HepG2 (cell line): ENCODE results near the gene COL27A1. TPM values are rescaled to one million over a fixed set of nuclear protein-coding genes. Genes with fewer than 3 reads are reported as not detected.

Source experiments
- ARID4A ChIP-seq: sonication (generic); formaldehyde crosslinking; IDR thresholded peaks from 2 replicates; pipeline ENCODE4 v1.5.0; 2020; ENCODE audit warnings: mild to moderate bottlenecking, missing genetic modification reagents, borderline replicate concordance
- FOXO1 ChIP-seq: sonication (generic); formaldehyde crosslinking; IDR thresholded peaks from 2 replicates; pipeline ENCODE4 v1.4.0; 2020; ENCODE audit warnings: missing genetic modification reagents
- GATAD2A ChIP-seq: IDR thresholded peaks from 2 replicates; pipeline ENCODE4 v1.6.1; 2016
- JUND ChIP-seq: sonication (generic); formaldehyde crosslinking; IDR thresholded peaks from 2 replicates; pipeline ENCODE4 v1.8.0; 2022; ENCODE audit warnings: mild to moderate bottlenecking, missing genetic modification reagents
- KLF13 ChIP-seq: sonication (generic); formaldehyde crosslinking; IDR thresholded peaks from 2 replicates; pipeline ENCODE4 v1.4.0; 2020; ENCODE audit warnings: mild to moderate bottlenecking, missing genetic modification reagents
- MEIS2 ChIP-seq: sonication (generic); formaldehyde crosslinking; IDR thresholded peaks from 2 replicates; pipeline ENCODE4 v1.9.0; 2021; ENCODE audit warnings: mild to moderate bottlenecking, missing genetic modification reagents
- TFAP4 ChIP-seq: sonication (generic); IDR thresholded peaks from 2 replicates; pipeline ENCODE4 v1.6.1; 2016; ENCODE audit warnings: low read depth, borderline replicate concordance
- TOPORS ChIP-seq: sonication (generic); formaldehyde crosslinking; IDR thresholded peaks from 2 replicates; pipeline ENCODE4 v1.8.0; 2023; ENCODE audit warnings: mild to moderate bottlenecking, missing genetic modification reagents
- TRAFD1 ChIP-seq: sonication (generic); formaldehyde crosslinking; IDR thresholded peaks from 2 replicates; pipeline ENCODE4 v1.5.1; 2020; ENCODE audit warnings: missing genetic modification reagents, mild to moderate bottlenecking, borderline replicate concordance
- TSC22D2 ChIP-seq: sonication (generic); formaldehyde crosslinking; IDR thresholded peaks from 2 replicates; pipeline ENCODE4 v1.5.1; 2020; ENCODE audit warnings: missing genetic modification reagents, mild to moderate bottlenecking, borderline replicate concordance
- ZNF205 ChIP-seq: IDR thresholded peaks from 2 replicates; pipeline ENCODE4 v1.6.1; 2018; ENCODE audit warnings: missing biosample characterization, missing genetic modification reagents
- ZNF562 ChIP-seq: sonication (generic); formaldehyde crosslinking; IDR thresholded peaks from 2 replicates; pipeline ENCODE4 v1.8.0; 2022; ENCODE audit warnings: missing genetic modification reagents, borderline replicate concordance
- ZNF607 ChIP-seq: sonication (generic); formaldehyde crosslinking; IDR thresholded peaks from 2 replicates; pipeline ENCODE4 v1.5.1; 2020; ENCODE audit warnings: missing genetic modification reagents, mild to moderate bottlenecking, borderline replicate concordance
- ZNF775 ChIP-seq: sonication (generic); formaldehyde crosslinking; IDR thresholded peaks from 2 replicates; pipeline ENCODE4 v1.4.0; 2020; ENCODE audit warnings: missing genetic modification reagents, mild to moderate bottlenecking, moderate library complexity, borderline replicate concordance
- polyA plus RNA-seq, 8 experiments: library from polyadenylated mRNA; depleted of rRNA in 3 of 8; stranded (reverse) in 7 of 8; unstranded in 1 of 8; fragments of >200 nt; fragmentation: Illumina TruSeq in 4 of 8; extraction: Trizol in 4 of 8; gene quantifications; 2 replicates each; pipeline versions ENCODE4 v1.2.1 to v1.2.3, GENCODE V29; 2011 to 2016; ENCODE audit warnings: low read depth in 4 of 8, missing spikeins in 1 of 8, mixed read lengths in 1 of 8; ENCODE audit not compliant: insufficient read depth in 1 of 8
- total RNA-seq, 5 experiments: library from RNA; depleted of rRNA; stranded (reverse); fragments of >200 nt; fragmentation: Illumina TruSeq; extraction: Trizol; gene quantifications; 2 replicates each; pipeline ENCODE4 v1.2.3, GENCODE V29; 2016; ENCODE audit warnings: low read depth in 1 of 5
- TF ChIP-seq, protein P1 (sequence below): IDR thresholded peaks from 2 replicates; pipeline ENCODE4 v1.6.1; 2016; ENCODE audit warnings: missing biosample characterization, missing genetic modification reagents, low read depth
- TF ChIP-seq, protein P2 (sequence below): sonication (generic); formaldehyde crosslinking; IDR thresholded peaks from 2 replicates; pipeline ENCODE4 v1.4.0; 2020; ENCODE audit warnings: missing genetic modification reagents
- TF ChIP-seq, protein P3 (sequence below): sonication (generic); formaldehyde crosslinking; IDR thresholded peaks from 2 replicates; pipeline ENCODE4 v1.8.0; 2022; ENCODE audit warnings: missing genetic modification reagents, low read depth, mild to moderate bottlenecking, borderline replicate concordance
- TF ChIP-seq, protein P4 (sequence below): sonication (generic); formaldehyde crosslinking; IDR thresholded peaks from 2 replicates; pipeline ENCODE4 v1.9.0; 2021; ENCODE audit warnings: missing genetic modification reagents, borderline replicate concordance

Gene COL27A1
- total and polyA plus RNA-seq, 2 of the 13 experiments (the other 11 are each of a cell fraction or from before 2014, with no cell fraction given), result 71.3 to 89.1 TPM

DNA sequence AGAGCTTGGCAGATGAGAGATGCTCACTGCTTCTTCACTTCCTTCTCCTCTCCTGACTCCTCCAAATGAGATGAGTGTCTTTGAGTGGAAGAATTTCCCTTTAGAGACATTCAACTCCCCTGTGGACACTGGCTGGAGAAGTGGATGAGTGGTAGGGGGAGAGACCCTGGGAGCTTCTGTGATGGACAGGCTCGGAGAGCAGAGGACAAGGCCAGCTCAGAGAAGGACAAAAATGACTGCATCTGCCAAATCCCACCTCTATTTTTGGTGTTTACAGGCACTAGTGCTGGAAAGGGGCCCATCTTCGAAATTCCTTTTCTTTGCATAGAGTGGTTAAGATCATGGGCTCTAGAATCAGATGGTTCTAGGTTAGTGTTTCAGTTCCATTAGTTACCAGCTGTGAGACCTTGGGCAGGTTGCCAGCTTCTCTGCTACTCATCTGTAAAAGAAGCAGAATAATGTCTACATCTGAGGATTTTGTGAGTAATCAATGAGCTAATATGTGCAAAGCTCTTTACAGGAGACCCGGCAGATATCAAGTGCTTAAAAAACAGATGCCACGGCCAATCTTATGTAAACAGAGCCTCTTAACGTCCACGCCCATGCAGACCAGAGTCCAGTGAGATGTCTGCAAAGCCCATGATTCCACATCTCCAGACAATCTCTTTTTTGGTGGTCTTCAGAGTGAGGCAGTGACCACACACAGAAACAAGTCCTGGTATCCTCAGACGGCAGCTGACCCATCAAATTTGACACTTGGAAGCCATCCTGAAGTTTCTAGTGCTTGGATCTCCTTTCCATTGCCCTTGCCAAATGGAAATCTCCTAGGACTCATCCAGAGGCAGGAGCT is 13.6 kb upstream of the COL27A1 start (continued):
- TF ChIP-seq TRAFD1 (no peak), JUND (no peak), ZNF607 (CRISPR knock-in tag) (no peak), FOXO1 (CRISPR knock-in tag) (no peak), ZNF205 (no peak), TSC22D2 (CRISPR knock-in tag) (no peak), TOPORS (CRISPR knock-in tag) (no peak), ARID4A (CRISPR knock-in tag) (peak; percentile 37; the same call in 1 of the 2 replicates), MEIS2 (CRISPR knock-in tag) (peak; percentile 56; the same call in 1 of the 2 replicates), KLF13 (CRISPR knock-in tag) (no peak), GATAD2A (CRISPR knock-in tag) (peak; percentile 83), ZNF562 (CRISPR knock-in tag) (no peak), ZNF775 (CRISPR knock-in tag) (no peak), TFAP4 (peak; percentile 69)
- TF ChIP-seq, protein P1, sequence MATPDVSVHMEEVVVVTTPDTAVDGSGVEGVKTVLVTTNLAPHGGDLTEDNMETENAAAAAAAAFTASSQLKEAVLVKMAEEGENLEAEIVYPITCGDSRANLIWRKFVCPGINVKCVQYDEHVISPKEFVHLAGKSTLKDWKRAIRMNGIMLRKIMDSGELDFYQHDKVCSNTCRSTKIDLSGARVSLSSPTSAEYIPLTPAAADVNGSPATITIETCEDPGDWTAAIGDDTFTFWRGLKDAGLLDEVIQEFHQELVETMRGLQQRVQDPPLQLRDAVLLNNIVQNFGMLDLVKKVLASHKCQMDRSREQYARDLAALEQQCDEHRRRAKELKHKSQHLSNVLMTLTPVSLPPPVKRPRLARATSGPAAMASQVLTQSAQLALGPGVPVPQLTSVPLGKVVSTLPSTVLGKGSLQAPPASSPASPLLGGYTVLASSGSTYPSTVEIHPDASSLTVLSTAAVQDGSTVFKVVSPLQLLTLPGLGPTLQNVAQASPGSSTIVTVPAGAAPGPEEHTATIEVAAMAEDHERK (CRISPR knock-in tag), result no peak
- TF ChIP-seq, protein P2, sequence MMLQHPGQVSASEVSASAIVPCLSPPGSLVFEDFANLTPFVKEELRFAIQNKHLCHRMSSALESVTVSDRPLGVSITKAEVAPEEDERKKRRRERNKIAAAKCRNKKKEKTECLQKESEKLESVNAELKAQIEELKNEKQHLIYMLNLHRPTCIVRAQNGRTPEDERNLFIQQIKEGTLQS, result no peak
- TF ChIP-seq, protein P3, sequence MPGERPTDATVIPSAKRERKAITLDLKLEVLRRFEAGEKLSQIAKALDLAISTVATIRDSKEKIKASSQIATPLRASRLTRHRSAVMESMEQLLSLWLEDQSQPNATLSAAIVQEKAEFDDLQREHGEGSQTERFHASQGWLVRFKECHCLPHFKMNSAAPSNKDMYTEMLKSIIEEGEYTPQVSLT (CRISPR knock-in tag), result no peak
- TF ChIP-seq, protein P4, sequence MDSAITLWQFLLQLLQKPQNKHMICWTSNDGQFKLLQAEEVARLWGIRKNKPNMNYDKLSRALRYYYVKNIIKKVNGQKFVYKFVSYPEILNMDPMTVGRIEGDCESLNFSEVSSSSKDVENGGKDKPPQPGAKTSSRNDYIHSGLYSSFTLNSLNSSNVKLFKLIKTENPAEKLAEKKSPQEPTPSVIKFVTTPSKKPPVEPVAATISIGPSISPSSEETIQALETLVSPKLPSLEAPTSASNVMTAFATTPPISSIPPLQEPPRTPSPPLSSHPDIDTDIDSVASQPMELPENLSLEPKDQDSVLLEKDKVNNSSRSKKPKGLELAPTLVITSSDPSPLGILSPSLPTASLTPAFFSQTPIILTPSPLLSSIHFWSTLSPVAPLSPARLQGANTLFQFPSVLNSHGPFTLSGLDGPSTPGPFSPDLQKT, result no peak
